Suprapubic skin (tissue), 4 donors: ENCODE measurements around the gene SLC30A7. TPM values are rescaled to one million over a fixed set of nuclear protein-coding genes. Genes with fewer than 3 reads are reported as not detected.

Experiments used
- DNase-seq, 2 donors: peaks; one replicate each; pipeline ENCODE4 v3.0.0-alpha.2; 2019; ENCODE audit warnings: low spot score in 2 of 2
- H3K27ac ChIP-seq: fragments of 200-600 bp; sonication (generic); one replicate; pipeline ENCODE4 v1.5.1; 2019
- H3K27me3 ChIP-seq: fragments of 200-600 bp; sonication (generic); one replicate; pipeline ENCODE4 v1.5.1; 2019
- H3K36me3 ChIP-seq: fragments of 200-600 bp; sonication (generic); one replicate; pipeline ENCODE4 v1.5.1; 2019
- H3K4me1 ChIP-seq: fragments of 200-600 bp; sonication (generic); one replicate; pipeline ENCODE4 v1.5.1; 2019
- H3K4me3 ChIP-seq: fragments of 200-600 bp; sonication (generic); one replicate; pipeline ENCODE4 v1.5.1; 2019; ENCODE audit warnings: mild to moderate bottlenecking
- H3K9me3 ChIP-seq: fragments of 200-600 bp; sonication (generic); one replicate; pipeline ENCODE4 v1.5.1; 2019
- CTCF ChIP-seq, 2 donors: fragments of 200-600 bp in 1 of 2; fragments of 450-650 bp in 1 of 2; sonication (generic) in 1 of 2; IDR thresholded peaks; one replicate each; pipeline ENCODE4 v1.5.1; 2016 to 2019; ENCODE audit warnings: antibody characterized with exemption in 2 of 2, mild to moderate bottlenecking in 1 of 2, moderate library complexity in 1 of 2
- EP300 ChIP-seq: sonication (generic); formaldehyde crosslinking; IDR thresholded peaks from one replicate; pipeline ENCODE4 v1.6.1; 2017; ENCODE audit warnings: antibody characterized with exemption
- POLR2A ChIP-seq, 2 donors: fragments of 450-650 bp; IDR thresholded peaks; one replicate each; pipeline ENCODE4 v1.6.1; 2017; ENCODE audit warnings: antibody characterized with exemption in 2 of 2, mild to moderate bottlenecking in 2 of 2, moderate library complexity in 2 of 2
- POLR2AphosphoS5 ChIP-seq, 3 donors: sonication (generic); formaldehyde crosslinking; IDR thresholded peaks; one replicate each; pipeline ENCODE4 v1.6.1; 2017; ENCODE audit warnings: antibody characterized with exemption in 3 of 3
- WGBS: methylation state at CpG from one replicate; pipeline ENCODE4 v1.1.5; 2018; 5-methylcytosine and 5-hydroxymethylcytosine counted together
- total RNA-seq, 4 donors: library from RNA; depleted of rRNA; stranded (reverse); fragments of >200 nt; gene quantifications; one replicate each; pipeline ENCODE4 v1.1.0, GENCODE V29; 2016

SLC30A7 gene
- total RNA-seq, 4 donors from 2014 or later: 16.4 to 22.5 (median 19.5) TPM

- Histone ChIP-seq H3K4me1 (no peaks in the 10 kb centered on the region), H3K9me3 (no peaks in the 10 kb centered on the region), H3K36me3 (peaks cover 85% of the 10 kb centered on the region), H3K27me3 (no peaks in the 10 kb centered on the region), H3K4me3 (no peak overlapping the region), H3K27ac (no peak overlapping the region)
- TF ChIP-seq CTCF (IDR thresholded peaks at IDR 0.05) (no peak), EP300 (no peak), POLR2A (IDR thresholded peaks at IDR 0.05) (no peak), POLR2AphosphoS5 (IDR thresholded peaks at IDR 0.05) (no peak)
- no peak for DNase-seq
Observed at GRCh38 chr1:100912019-100912418, 16.1 kb downstream of the SLC30A7 start.

- WGBS: 38% methylated on average over 3 of the region's 3 CpGs
- H3K27ac ChIP-seq: no peak overlapping the region
- peaks cover 31% of the 10 kb centered on the region for H3K36me3 ChIP-seq
- no peaks in the 10 kb centered on the region for H3K27me3 ChIP-seq
- no peak for DNase-seq
- TF ChIP-seq CTCF (IDR thresholded peaks at IDR 0.05) (peak; percentile 36 to 48), POLR2AphosphoS5 (IDR thresholded peaks at IDR 0.05) (no peak), POLR2A (IDR thresholded peaks at IDR 0.05) (no peak), EP300 (no peak)
- no peaks in the 10 kb centered on the region for H3K9me3 ChIP-seq
- H3K4me3 ChIP-seq: no peak overlapping the region
- no peaks in the 10 kb centered on the region for H3K4me1 ChIP-seq
Observed at GRCh38 chr1:100921110-100921706, 25.3 kb downstream of the SLC30A7 start.

- Histone ChIP-seq H3K4me3 (no peak overlapping the region), H3K27ac (no peak overlapping the region), H3K4me1 (peaks cover 7% of the 10 kb centered on the region), H3K9me3 (no peaks in the 10 kb centered on the region), H3K27me3 (no peaks in the 10 kb centered on the region), H3K36me3 (peaks cover 19% of the 10 kb centered on the region)
- no peak for DNase-seq
- no peak for TF ChIP-seq POLR2A (IDR thresholded peaks at IDR 0.05)
- TF ChIP-seq POLR2AphosphoS5 (IDR thresholded peaks at IDR 0.05): no peak
- TF ChIP-seq EP300: no peak
- no peak for TF ChIP-seq CTCF (IDR thresholded peaks at IDR 0.05)
Observed at GRCh38 chr1:100924212-100924611, 28.3 kb downstream of the SLC30A7 start.

GRCh38 chr1:100924991-100925390, 29.1 kb downstream of the SLC30A7 start:
- WGBS: 87% methylated on average over 2 of the region's 2 CpGs
- no peaks in the 10 kb centered on the region for H3K27me3 ChIP-seq

GRCh38 chr1:100926240-100926639, 30.4 kb downstream of the SLC30A7 start:
- peaks cover 7% of the 10 kb centered on the region for H3K4me1 ChIP-seq
- no peak for DNase-seq
- H3K27ac ChIP-seq: no peak overlapping the region
- no peaks in the 10 kb centered on the region for H3K9me3 ChIP-seq
- H3K27me3 ChIP-seq: no peaks in the 10 kb centered on the region
- no peak overlapping the region for H3K4me3 ChIP-seq
- no peak for TF ChIP-seq POLR2A (IDR thresholded peaks at IDR 0.05)
- no peak for TF ChIP-seq EP300
- TF ChIP-seq POLR2AphosphoS5 (IDR thresholded peaks at IDR 0.05): no peak
- no peak for TF ChIP-seq CTCF (IDR thresholded peaks at IDR 0.05)
- WGBS: 98% methylated on average over 2 of the region's 2 CpGs
- H3K36me3 ChIP-seq: peaks cover 19% of the 10 kb centered on the region

More at GRCh38 chr1:100924991-100925390, 29.1 kb downstream of the SLC30A7 start:
- no peaks in the 10 kb centered on the region for H3K9me3 ChIP-seq
- TF ChIP-seq CTCF (IDR thresholded peaks at IDR 0.05) (no peak), EP300 (no peak), POLR2AphosphoS5 (IDR thresholded peaks at IDR 0.05) (no peak), POLR2A (IDR thresholded peaks at IDR 0.05) (no peak)
- no peak overlapping the region for H3K27ac ChIP-seq
- H3K4me1 ChIP-seq: peaks cover 7% of the 10 kb centered on the region
- H3K36me3 ChIP-seq: peaks cover 19% of the 10 kb centered on the region
- no peak for DNase-seq
- H3K4me3 ChIP-seq: no peak overlapping the region
